ENCODE data around the gene DGKA.
"Not testable (repeated sequence)": the region's sequence is repeated elsewhere in the genome, so short reads cannot be mapped to it uniquely, and the experiment has no call there.

Gene DGKA

DNA sequence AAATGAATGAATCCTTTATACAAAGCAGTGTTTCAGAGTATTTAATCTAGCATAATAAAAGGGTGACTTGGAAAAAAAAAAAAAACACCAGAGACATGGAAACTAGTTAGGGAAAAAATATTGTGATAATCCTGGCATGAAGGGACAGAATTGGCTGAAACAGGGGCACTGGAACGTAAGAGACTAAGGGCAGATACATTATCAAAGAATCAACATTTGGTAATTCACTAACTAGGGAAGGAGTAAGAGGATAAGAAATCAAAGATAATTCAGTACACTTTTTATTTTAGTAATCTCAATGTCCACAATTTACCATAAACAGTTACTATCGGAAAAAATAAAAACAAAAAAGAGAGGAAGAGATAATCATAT, 21.5 kb upstream of the DGKA start:
- Histone ChIP-seq H3K9ac (no peak overlapping the region), H3K4me3 (IDR thresholded peaks at IDR 0.05; ENCODE audit: insufficient read depth, low read depth, low read length) (no peak overlapping the region), H3K4me2 (no peak overlapping the region), H3K4me1 (ENCODE audit: low read depth, poor library complexity, severe bottlenecking) (no peaks in the 10 kb centered on the region), H3K36me3 (ENCODE audit: insufficient read depth) (no peaks in the 10 kb centered on the region), H3K27ac (no peak overlapping the region), H3K79me2 (ENCODE audit: insufficient read depth, low read depth) (peaks cover 23% of the 10 kb centered on the region; the same call in 1 of the 2 replicates), H2AFZ (ENCODE audit: low read depth) (no peak overlapping the region), H3K27me3 (ENCODE audit: insufficient read depth, low read depth) (no peaks in the 10 kb centered on the region), H4K20me1 (ENCODE audit: insufficient read depth) (no peaks in the 10 kb centered on the region)
- TF ChIP-seq CTCF (conservative IDR thresholded peaks at IDR 0.05; ENCODE audit: low read depth, low read length) = no peak

DNA sequence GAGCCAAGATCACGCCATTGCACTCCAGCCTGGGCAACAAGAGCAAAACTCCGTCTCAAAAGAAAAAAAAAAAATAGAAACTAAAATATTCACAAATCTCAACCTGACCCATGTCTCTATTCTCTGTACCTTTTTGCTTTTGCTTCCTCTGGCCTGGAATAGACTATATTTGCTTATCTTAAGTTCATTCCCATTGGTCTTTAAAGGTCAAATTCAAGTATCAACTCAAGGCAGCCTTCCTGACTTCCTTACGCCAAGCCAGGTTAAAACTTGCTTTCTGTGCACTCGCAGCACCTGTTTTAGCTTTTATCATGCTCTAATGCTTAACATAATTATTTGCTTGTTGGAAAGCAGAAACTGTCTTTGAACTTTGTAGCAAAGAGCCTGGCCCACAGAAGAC, 18.1 kb upstream of the DGKA start:
- no peaks in the 10 kb centered on the region for H3K36me3 ChIP-seq (ENCODE audit: insufficient read depth)
- H3K79me2 ChIP-seq (ENCODE audit: insufficient read depth, low read depth) = peaks cover 46% of the 10 kb centered on the region; the same call in 1 of the 2 replicates
- no peaks in the 10 kb centered on the region for H4K20me1 ChIP-seq (ENCODE audit: insufficient read depth)
- no peak overlapping the region for H2AFZ ChIP-seq (ENCODE audit: low read depth)
- H3K4me1 ChIP-seq (ENCODE audit: low read depth, poor library complexity, severe bottlenecking) = no peaks in the 10 kb centered on the region
- H3K9ac ChIP-seq = no peak overlapping the region
- H3K4me3 ChIP-seq (IDR thresholded peaks at IDR 0.05; ENCODE audit: insufficient read depth, low read depth, low read length) = no peak overlapping the region
- no peak for TF ChIP-seq CTCF (conservative IDR thresholded peaks at IDR 0.05; ENCODE audit: low read depth, low read length)
- no peak overlapping the region for H3K27ac ChIP-seq
- no peaks in the 10 kb centered on the region for H3K27me3 ChIP-seq (ENCODE audit: insufficient read depth, low read depth)
- H3K4me2 ChIP-seq = no peak overlapping the region

- no peaks in the 10 kb centered on the region for H4K20me1 ChIP-seq (ENCODE audit: insufficient read depth)
- H3K79me2 ChIP-seq (ENCODE audit: insufficient read depth, low read depth) = peaks cover 71% of the 10 kb centered on the region; the same call in 1 of the 2 replicates
- H3K4me3 ChIP-seq (IDR thresholded peaks at IDR 0.05; ENCODE audit: insufficient read depth, low read depth, low read length) = no peak overlapping the region
- TF ChIP-seq CTCF (conservative IDR thresholded peaks at IDR 0.05; ENCODE audit: low read depth, low read length) = no peak
- no peak overlapping the region for H3K27ac ChIP-seq
- no peaks in the 10 kb centered on the region for H3K27me3 ChIP-seq (ENCODE audit: insufficient read depth, low read depth)
- no peak overlapping the region for H3K4me2 ChIP-seq
- H2AFZ ChIP-seq (ENCODE audit: low read depth) = no peak overlapping the region
- no peak overlapping the region for H3K9ac ChIP-seq
- H3K4me1 ChIP-seq (ENCODE audit: low read depth, poor library complexity, severe bottlenecking) = no peaks in the 10 kb centered on the region
- H3K36me3 ChIP-seq (ENCODE audit: insufficient read depth) = no peaks in the 10 kb centered on the region
These were observed 15.5 kb upstream of the DGKA start for GRCh38 chr12:55915482-55915859.

DNA sequence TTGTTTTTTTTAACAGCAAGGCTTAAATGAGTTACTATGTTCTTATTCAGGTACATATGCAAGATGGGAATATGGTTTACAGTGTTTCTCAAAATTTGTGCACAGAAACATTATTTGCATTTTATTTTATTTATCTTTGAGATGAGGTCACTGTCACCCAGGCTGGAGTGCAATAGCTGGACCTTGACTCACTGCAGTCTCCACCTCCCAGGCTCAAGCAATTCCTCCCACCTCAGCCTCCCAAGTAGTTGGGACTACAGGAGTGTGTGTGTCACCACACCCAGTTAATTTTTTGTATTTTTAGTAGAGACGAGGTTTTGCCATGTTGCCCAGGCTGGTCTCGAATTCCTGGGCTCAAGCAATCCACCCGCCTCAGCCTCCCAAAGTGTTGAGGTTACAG, 11.9 kb upstream of the DGKA start:
- not testable (repeated sequence) for H3K36me3 ChIP-seq (ENCODE audit: insufficient read depth); H3K4me1 ChIP-seq (ENCODE audit: low read depth, poor library complexity, severe bottlenecking); H3K4me2 ChIP-seq; H3K9ac ChIP-seq; H4K20me1 ChIP-seq (ENCODE audit: insufficient read depth); H2AFZ ChIP-seq (ENCODE audit: low read depth); H3K4me3 ChIP-seq (IDR thresholded peaks at IDR 0.05; ENCODE audit: insufficient read depth, low read depth, low read length); H3K27ac ChIP-seq; H3K27me3 ChIP-seq (ENCODE audit: insufficient read depth, low read depth)
- peaks cover 87% of the 10 kb centered on the region; the same call in 1 of the 2 replicates for H3K79me2 ChIP-seq (ENCODE audit: insufficient read depth, low read depth)

DNA sequence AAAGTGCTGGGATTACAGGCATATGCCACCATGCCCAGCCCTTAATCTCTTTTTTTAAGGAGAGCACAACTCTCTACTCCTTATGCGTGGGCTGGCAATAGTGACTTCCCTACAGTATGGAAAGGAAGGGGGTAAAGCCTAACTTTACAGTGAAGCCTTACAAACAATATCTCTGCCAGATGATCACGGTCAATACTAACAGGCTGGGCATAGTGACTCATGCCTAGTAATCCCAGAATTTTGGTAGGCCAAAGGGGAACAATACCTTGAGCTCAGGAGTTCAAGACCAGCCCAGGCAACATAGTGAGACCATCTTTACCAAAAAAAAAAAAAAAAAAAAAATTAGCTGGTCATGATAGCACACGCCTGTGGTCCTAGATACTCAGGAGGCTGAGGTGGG, 8.8 kb upstream of the DGKA start:
- Histone ChIP-seq H3K4me2 (no peak overlapping the region), H3K4me3 (IDR thresholded peaks at IDR 0.05; ENCODE audit: insufficient read depth, low read depth, low read length) (no peak overlapping the region), H3K4me1 (ENCODE audit: low read depth, poor library complexity, severe bottlenecking) (peaks cover 23% of the 10 kb centered on the region), H3K79me2 (ENCODE audit: insufficient read depth, low read depth) (peaks cover 86% of the 10 kb centered on the region; the same call in 1 of the 2 replicates), H4K20me1 (ENCODE audit: insufficient read depth) (no peaks in the 10 kb centered on the region), H3K9ac (no peak overlapping the region), H3K27me3 (ENCODE audit: insufficient read depth, low read depth) (no peaks in the 10 kb centered on the region), H2AFZ (ENCODE audit: low read depth) (no peak overlapping the region), H3K27ac (no peak overlapping the region), H3K36me3 (ENCODE audit: insufficient read depth) (no peaks in the 10 kb centered on the region)
- no peak for TF ChIP-seq CTCF (conservative IDR thresholded peaks at IDR 0.05; ENCODE audit: low read depth, low read length)

GRCh38 chr12:55923648-55924047, 7.3 kb upstream of the DGKA start:
- not testable (repeated sequence) for H3K27ac ChIP-seq; H3K27me3 ChIP-seq (ENCODE audit: insufficient read depth, low read depth); H3K36me3 ChIP-seq (ENCODE audit: insufficient read depth); H3K4me3 ChIP-seq (IDR thresholded peaks at IDR 0.05; ENCODE audit: insufficient read depth, low read depth, low read length); H2AFZ ChIP-seq (ENCODE audit: low read depth); H3K9ac ChIP-seq; H4K20me1 ChIP-seq (ENCODE audit: insufficient read depth); H3K4me2 ChIP-seq
- H3K79me2 ChIP-seq (ENCODE audit: insufficient read depth, low read depth) = peaks cover 75% of the 10 kb centered on the region; the same call in 1 of the 2 replicates
- peaks cover 24% of the 10 kb centered on the region for H3K4me1 ChIP-seq (ENCODE audit: low read depth, poor library complexity, severe bottlenecking)
